Activated B cell treated with CpG ODN at 0.5 μM for 24 hours (primary cell): ENCODE results near the gene CAPN13. TPM values are rescaled to one million over a fixed set of nuclear protein-coding genes. Genes with fewer than 3 reads are reported as not detected.

Experiments
- ATAC-seq: fragments of 200-7000 bp; cut with Tn5 transposase; one replicate; pipeline ENCODE4 v1.10.0; 2021; ENCODE audit warnings: low read depth, mild to moderate bottlenecking, moderate library complexity
- CTCF ChIA-PET: fragments of 350-600 bp; sonication (Branson Sonifier 250); formaldehyde crosslinking; loops from one replicate; lab custom pipeline; 2021; ENCODE audit warnings: antibody characterized with exemption; lab: Charles Lee
- POLR2A ChIA-PET: fragments of 350-600 bp; sonication (Branson Sonifier 250); formaldehyde crosslinking; loops from one replicate; lab custom pipeline; 2021; ENCODE audit warnings: antibody characterized with exemption; lab: Charles Lee
- DNase-seq: peaks from one replicate; pipeline ENCODE4 v3.0.0; 2022
- H3K27ac Mint-ChIP-seq: one replicate; pipeline ENCODE4 v1.8.0; 2020; ENCODE audit warnings: mixed read lengths
- H3K27me3 Mint-ChIP-seq: one replicate; pipeline ENCODE4 v1.8.0; 2021; ENCODE audit warnings: mixed read lengths
- H3K36me3 Mint-ChIP-seq: one replicate; pipeline ENCODE4 v1.8.0; 2021; ENCODE audit warnings: low read depth, mixed read lengths
- H3K4me1 Mint-ChIP-seq: one replicate; pipeline ENCODE4 v1.8.0; 2021; ENCODE audit warnings: mixed read lengths
- H3K4me3 Mint-ChIP-seq: one replicate; pipeline ENCODE4 v1.8.0; 2020; ENCODE audit warnings: mild to moderate bottlenecking, mixed read lengths
- H3K9me3 Mint-ChIP-seq: one replicate; pipeline ENCODE4 v1.8.0; 2020; ENCODE audit warnings: mixed read lengths
- CTCF ChIP-seq: fragments of 200-600 bp; IDR thresholded peaks from one replicate; pipeline ENCODE4 v1.8.0; 2022; ENCODE audit warnings: antibody characterized with exemption, mild to moderate bottlenecking
- intact Hi-C: fragments of 100-400 bp; cut with micrococcal nuclease; formaldehyde crosslinking; loops from one replicate; pipeline ENCODE4 v1.15.1; 2024
- total RNA-seq: library from RNA; stranded (reverse); gene quantifications from 2 replicates; pipeline ENCODE4 v1.2.3, GENCODE V29; 2022

Gene CAPN13
- total RNA-seq, 1 donor from 2014 or later, result not detected

GRCh38 chr2:30721668-30722647 is 85.3 kb downstream of the CAPN13 start:
- CTCF ChIA-PET, result interaction anchor here (1.9 kb wide), 1 partner anchor 11 kb away, joined by 8 read pairs; no protein-coding TSS in a partner anchor

GRCh38 chr2:30721241-30721640 is 86.0 kb downstream of the CAPN13 start:
- Mint-ChIP-seq H3K4me3 (no peak overlapping the region), H3K36me3 (no peaks in the 10 kb centered on the region), H3K27me3 (peaks cover 16% of the 10 kb centered on the region), H3K4me1 (no peaks in the 10 kb centered on the region), H3K27ac (no peak overlapping the region), H3K9me3 (no peaks in the 10 kb centered on the region)
- TF ChIP-seq CTCF, result no peak
- DNase-seq (peak; percentile 10), ATAC-seq (no peak)
- CTCF ChIA-PET, result no interaction called here
- POLR2A ChIA-PET, result no interaction called here
- intact Hi-C loops, result no loop called here

More at GRCh38 chr2:30721668-30722647, 85.3 kb downstream of the CAPN13 start:
- no peak for ATAC-seq
- no peak for DNase-seq
- Mint-ChIP-seq H3K27ac (no peak overlapping the region), H3K4me1 (no peaks in the 10 kb centered on the region), H3K4me3 (no peak overlapping the region), H3K9me3 (no peaks in the 10 kb centered on the region), H3K27me3 (peaks cover 16% of the 10 kb centered on the region), H3K36me3 (no peaks in the 10 kb centered on the region)
- intact Hi-C loops, result no loop called here
- no peak for TF ChIP-seq CTCF
- POLR2A ChIA-PET, result interaction anchor here (0.6 kb wide), 1 partner anchor 1444 kb away, joined by 3 read pairs; the partner anchor contains the start of gene SLC30A6

DNA sequence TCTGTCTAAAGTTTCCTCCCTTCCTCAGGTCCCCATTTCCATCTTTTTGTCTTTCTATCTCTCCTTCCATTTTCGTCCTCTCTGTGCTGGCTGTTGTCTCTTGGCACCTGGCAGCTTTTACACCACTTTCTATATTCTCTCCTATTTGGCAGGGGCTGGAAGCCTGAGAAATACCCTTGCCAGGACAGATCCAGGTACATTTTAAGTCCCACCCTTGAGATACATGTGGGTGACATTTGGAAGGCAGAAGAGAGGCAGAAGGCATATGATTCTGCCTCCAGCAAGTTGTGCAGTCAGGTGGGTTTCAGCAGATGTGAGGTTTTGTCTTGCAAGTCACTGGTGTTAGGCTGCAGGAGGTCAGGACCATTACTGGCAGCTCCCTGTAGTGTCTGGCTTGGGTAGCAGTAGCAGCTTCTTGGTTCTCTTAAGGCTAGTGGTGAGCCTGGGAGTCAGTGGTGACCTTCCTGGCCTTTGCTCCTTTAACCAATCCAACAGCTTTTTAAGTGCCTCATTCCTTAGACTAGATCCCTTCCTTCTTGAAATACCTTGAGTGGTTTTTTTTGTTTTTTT is 90.1 kb downstream of the CAPN13 start:
- TF ChIP-seq CTCF, result no peak
- DNase-seq (no peak), ATAC-seq (no peak)
- Mint-ChIP-seq H3K27me3 (peaks cover 2% of the 10 kb centered on the region), H3K4me1 (peaks cover 6% of the 10 kb centered on the region), H3K9me3 (no peaks in the 10 kb centered on the region), H3K4me3 (no peak overlapping the region), H3K36me3 (no peaks in the 10 kb centered on the region), H3K27ac (no peak overlapping the region)
- POLR2A ChIA-PET, result interaction anchor here (0.5 kb wide), 1 partner anchor 621 kb away, joined by 3 read pairs; no protein-coding TSS in a partner anchor
- CTCF ChIA-PET, result interaction anchor here (2.3 to 13.7 kb wide), 3 partner anchors 453 to 615 kb away, joined by 16 to 514 read pairs (median 173); no protein-coding TSS in a partner anchor
- intact Hi-C loops, result no loop called here

- no peak for TF ChIP-seq CTCF
- intact Hi-C loops, result no loop called here
- peaks cover 6% of the 10 kb centered on the region for H3K4me1 Mint-ChIP-seq
- ChIA-PET CTCF (interaction anchor here (1.0 to 13.7 kb wide), 4 partner anchors 454 to 806 kb away, joined by 3 to 514 read pairs (median 94); no protein-coding TSS in a partner anchor), POLR2A (no interaction called here)
- no peaks in the 10 kb centered on the region for H3K36me3 Mint-ChIP-seq
- no peak for DNase-seq
- H3K4me3 Mint-ChIP-seq, result no peak overlapping the region
- H3K27me3 Mint-ChIP-seq, result peaks cover 2% of the 10 kb centered on the region
- no peak overlapping the region for H3K27ac Mint-ChIP-seq
- no peak for ATAC-seq
- no peaks in the 10 kb centered on the region for H3K9me3 Mint-ChIP-seq
Observed at GRCh38 chr2:30716123-30716900, 90.9 kb downstream of the CAPN13 start.
